ENCODE data around the gene TMEM132E. TPM values are rescaled to one million over a fixed set of nuclear protein-coding genes. Genes with fewer than 3 reads are reported as not detected.

The TMEM132E gene
- total RNA-seq, 1 experiment from 2014 or later: 0.42 TPM

DNA sequence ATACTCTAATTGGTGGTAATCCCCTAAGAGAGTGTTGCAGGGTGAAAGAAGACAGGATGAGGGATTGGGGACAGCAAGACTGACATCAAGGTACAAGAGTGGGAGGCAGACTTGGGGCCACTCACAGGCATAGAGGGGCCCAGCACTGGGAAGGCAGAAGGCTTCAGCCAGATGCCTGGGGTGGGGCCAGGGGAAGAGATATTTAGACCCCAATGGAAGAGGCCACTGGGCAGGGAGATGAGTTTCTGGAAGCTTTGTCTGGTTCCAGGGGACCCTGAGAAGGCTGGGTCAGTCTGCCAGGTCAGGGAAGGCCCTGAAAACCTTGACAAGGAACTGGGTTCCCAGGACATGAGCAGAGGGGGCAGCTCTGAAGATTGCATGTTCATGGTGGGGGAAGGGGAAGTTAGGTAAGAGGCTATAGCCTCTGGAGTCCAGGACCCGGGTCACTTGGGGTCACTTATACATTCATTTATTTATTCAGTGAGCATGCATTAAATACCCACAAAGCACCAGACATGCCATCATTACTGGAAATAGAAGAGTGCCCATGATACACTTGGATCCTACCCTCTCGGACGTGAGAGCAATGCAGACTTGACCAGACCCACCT lies 92.9 kb downstream of the TMEM132E start:
- DNase-seq: no peak
- H3K18ac ChIP-seq (ENCODE audit: insufficient read length, low read depth, low read length): no peak overlapping the region
- H2BK120ac ChIP-seq (ENCODE audit: low read depth, low read length, poor library complexity, severe bottlenecking): no peak overlapping the region
- H3K27me3 ChIP-seq (ENCODE audit: insufficient read depth, low read length): no peaks in the 10 kb centered on the region
- no peak overlapping the region for H4K8ac ChIP-seq (replicated peaks; ENCODE audit: insufficient read length, low read depth, low read length)
- no peaks in the 10 kb centered on the region for H3K79me1 ChIP-seq (ENCODE audit: insufficient read depth, low read depth, low read length, poor library complexity, severe bottlenecking)
- Mint-ChIP-seq H3K27me3 (ENCODE audit: low read depth) (peaks cover 12% of the 10 kb centered on the region), H3K36me3 (ENCODE audit: insufficient read depth in 1 of 3, low read depth in 3 of 3) (no peaks in the 10 kb centered on the region), H3K4me1 (peaks cover 10 to 11% of the 10 kb centered on the region in 2 experiments), H3K27ac (no peak overlapping the region), H3K9me3 (no peaks in the 10 kb centered on the region), H3K4me3 (no peak overlapping the region)
- H4K5ac ChIP-seq (ENCODE audit: insufficient read length, low read depth, low read length): no peak overlapping the region
- no peak overlapping the region for H2BK20ac ChIP-seq (ENCODE audit: low read depth, low read length, poor library complexity, severe bottlenecking)
- H3K14ac ChIP-seq (ENCODE audit: insufficient read depth, low read length): no peak overlapping the region
- no CpG with 5 or more reads among the region's 3 CpGs for WGBS (ENCODE audit: extremely low coverage, insufficient read length, low lambda C conversion rate)
- no peak overlapping the region for H3K56ac ChIP-seq (ENCODE audit: insufficient read length, low read depth, low read length)
- H3K23ac ChIP-seq (ENCODE audit: insufficient read length, low read depth, low read length): no peak overlapping the region
- H3K4me2 ChIP-seq (ENCODE audit: insufficient read depth, insufficient read length, low read length): no peak overlapping the region
- no peaks in the 10 kb centered on the region; the same call in 1 of the 2 replicates for H3K4me1 ChIP-seq (ENCODE audit: insufficient read depth, low read length)
- no peak overlapping the region for H2BK12ac ChIP-seq (ENCODE audit: insufficient read length, low read depth, low read length)
- H2AFZ ChIP-seq (ENCODE audit: low read length): no peak overlapping the region
- H2BK15ac ChIP-seq (ENCODE audit: low read depth, low read length): no peak overlapping the region
- H3K4ac ChIP-seq (ENCODE audit: low read depth, low read length): no peak overlapping the region
- no peak overlapping the region for H2AK5ac ChIP-seq (ENCODE audit: insufficient read length, low read length)
- H3K23me2 ChIP-seq (ENCODE audit: insufficient read length, low read depth, low read length, poor library complexity, severe bottlenecking): no peaks in the 10 kb centered on the region
- no peaks in the 10 kb centered on the region for H3K9me3 ChIP-seq (ENCODE audit: control insufficient read depth, low read depth, low read length)
- H4K91ac ChIP-seq (ENCODE audit: insufficient read length, low read depth, low read length): no peak overlapping the region
- TF ChIP-seq, protein P1, sequence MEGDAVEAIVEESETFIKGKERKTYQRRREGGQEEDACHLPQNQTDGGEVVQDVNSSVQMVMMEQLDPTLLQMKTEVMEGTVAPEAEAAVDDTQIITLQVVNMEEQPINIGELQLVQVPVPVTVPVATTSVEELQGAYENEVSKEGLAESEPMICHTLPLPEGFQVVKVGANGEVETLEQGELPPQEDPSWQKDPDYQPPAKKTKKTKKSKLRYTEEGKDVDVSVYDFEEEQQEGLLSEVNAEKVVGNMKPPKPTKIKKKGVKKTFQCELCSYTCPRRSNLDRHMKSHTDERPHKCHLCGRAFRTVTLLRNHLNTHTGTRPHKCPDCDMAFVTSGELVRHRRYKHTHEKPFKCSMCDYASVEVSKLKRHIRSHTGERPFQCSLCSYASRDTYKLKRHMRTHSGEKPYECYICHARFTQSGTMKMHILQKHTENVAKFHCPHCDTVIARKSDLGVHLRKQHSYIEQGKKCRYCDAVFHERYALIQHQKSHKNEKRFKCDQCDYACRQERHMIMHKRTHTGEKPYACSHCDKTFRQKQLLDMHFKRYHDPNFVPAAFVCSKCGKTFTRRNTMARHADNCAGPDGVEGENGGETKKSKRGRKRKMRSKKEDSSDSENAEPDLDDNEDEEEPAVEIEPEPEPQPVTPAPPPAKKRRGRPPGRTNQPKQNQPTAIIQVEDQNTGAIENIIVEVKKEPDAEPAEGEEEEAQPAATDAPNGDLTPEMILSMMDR (conservative IDR thresholded peaks at IDR 0.05): no peak
- no peak overlapping the region for H3T11ph ChIP-seq (ENCODE audit: low read length)
- H3K9ac ChIP-seq (ENCODE audit: extremely low read depth, insufficient read length, low read length): no peak overlapping the region
- H4K20me1 ChIP-seq (ENCODE audit: control insufficient read depth, insufficient read depth, insufficient read length): peaks cover 3% of the 10 kb centered on the region
- no peaks in the 10 kb centered on the region for H3K79me2 ChIP-seq (ENCODE audit: insufficient read depth, low read length)
- H3K27ac ChIP-seq (ENCODE audit: insufficient read length, low read depth, low read length): no peak overlapping the region
- no peak overlapping the region for H2BK5ac ChIP-seq (ENCODE audit: insufficient read length, low read length)
